Mammary epithelial cell (primary cell): ENCODE results near the gene F2RL1.

ENCODE experiments used
- CTCF ChIP-seq, 2 donors: IDR thresholded peaks in 1 of 2; conservative IDR thresholded peaks in 1 of 2; 2 replicates each; pipeline ENCODE4 v1.5.1; 2011 to 2012; ENCODE audit warnings: inconsistent platforms in 2 of 2, low read length in 2 of 2, mild to moderate bottlenecking in 2 of 2, control low read depth in 1 of 2, low read depth in 1 of 2; ENCODE audit not compliant: insufficient read depth in 1 of 2; ENCODE audit errors: extremely low read depth in 1 of 2
- EZH2 ChIP-seq: IDR thresholded peaks from 2 replicates; pipeline ENCODE4 v1.6.1; 2012; ENCODE audit warnings: low read length, inconsistent platforms, borderline replicate concordance

GRCh38 chr5:76771705-76772405 is 47.0 kb upstream of the F2RL1 start:
- TF ChIP-seq CTCF (conservative IDR thresholded peaks at IDR 0.05 in 1 of 2, IDR thresholded peaks at IDR 0.05 in 1 of 2; ENCODE audit: extremely low read depth in 1 of 2, insufficient read depth in 1 of 2, low read depth in 1 of 2, low read length in 2 of 2) (no peak), EZH2 (no peak)
